ENCODE results near the gene GOLPH3L. TPM values are rescaled to one million over a fixed set of nuclear protein-coding genes. Genes with fewer than 3 reads are reported as not detected.
"Not testable (repeated sequence)": the region's sequence is repeated elsewhere in the genome, so short reads cannot be mapped to it uniquely, and the experiment has no call there.

The GOLPH3L gene
- total RNA-seq, 4 donors from 2014 or later: 18.5 to 27.9 (median 21.0) TPM

DNA sequence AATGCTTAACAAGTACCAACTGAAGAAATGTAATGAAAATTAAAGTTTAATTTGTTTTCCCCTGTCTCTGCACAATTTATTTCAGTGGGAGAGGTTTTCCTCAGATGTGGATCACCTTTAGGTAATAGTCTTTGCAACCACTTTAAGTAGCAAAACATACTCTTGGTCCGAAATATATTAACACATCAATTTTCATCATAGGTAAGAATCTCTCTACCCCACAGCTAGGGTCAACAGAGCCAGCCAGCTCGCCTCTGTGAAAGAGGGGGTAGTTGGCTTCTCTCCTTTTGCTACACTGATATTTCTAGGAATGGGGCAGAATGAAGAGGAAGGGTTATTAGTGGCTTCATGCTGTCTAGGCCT, 92.7 kb downstream of the GOLPH3L start:
- no peak overlapping the region for H3K4me3 ChIP-seq
- peak overlapping the region; percentile 36 to 79 (median 76) for H3K27ac ChIP-seq
- peaks cover 0 to 16% (median 3%) of the 10 kb centered on the region in 3 donors for H3K4me1 ChIP-seq
- H3K9me3 ChIP-seq: no peaks in the 10 kb centered on the region
- 67 to 77% methylated on average over 1 to 2 of the region's 2 CpGs for WGBS, 2 donors (ENCODE audit: low coverage in 1 of 2)
- no peaks in the 10 kb centered on the region for H3K27me3 ChIP-seq
- no peak for ATAC-seq
- H3K36me3 ChIP-seq: peaks cover 0 to 18% of the 10 kb centered on the region in 2 donors
- no peak for TF ChIP-seq POLR2AphosphoS5 (IDR thresholded peaks at IDR 0.05)
- no peak for TF ChIP-seq EP300 (IDR thresholded peaks at IDR 0.05)
- TF ChIP-seq, protein P1, sequence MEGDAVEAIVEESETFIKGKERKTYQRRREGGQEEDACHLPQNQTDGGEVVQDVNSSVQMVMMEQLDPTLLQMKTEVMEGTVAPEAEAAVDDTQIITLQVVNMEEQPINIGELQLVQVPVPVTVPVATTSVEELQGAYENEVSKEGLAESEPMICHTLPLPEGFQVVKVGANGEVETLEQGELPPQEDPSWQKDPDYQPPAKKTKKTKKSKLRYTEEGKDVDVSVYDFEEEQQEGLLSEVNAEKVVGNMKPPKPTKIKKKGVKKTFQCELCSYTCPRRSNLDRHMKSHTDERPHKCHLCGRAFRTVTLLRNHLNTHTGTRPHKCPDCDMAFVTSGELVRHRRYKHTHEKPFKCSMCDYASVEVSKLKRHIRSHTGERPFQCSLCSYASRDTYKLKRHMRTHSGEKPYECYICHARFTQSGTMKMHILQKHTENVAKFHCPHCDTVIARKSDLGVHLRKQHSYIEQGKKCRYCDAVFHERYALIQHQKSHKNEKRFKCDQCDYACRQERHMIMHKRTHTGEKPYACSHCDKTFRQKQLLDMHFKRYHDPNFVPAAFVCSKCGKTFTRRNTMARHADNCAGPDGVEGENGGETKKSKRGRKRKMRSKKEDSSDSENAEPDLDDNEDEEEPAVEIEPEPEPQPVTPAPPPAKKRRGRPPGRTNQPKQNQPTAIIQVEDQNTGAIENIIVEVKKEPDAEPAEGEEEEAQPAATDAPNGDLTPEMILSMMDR (IDR thresholded peaks at IDR 0.05): no peak
- no peak for TF ChIP-seq POLR2A (IDR thresholded peaks at IDR 0.05)

DNA sequence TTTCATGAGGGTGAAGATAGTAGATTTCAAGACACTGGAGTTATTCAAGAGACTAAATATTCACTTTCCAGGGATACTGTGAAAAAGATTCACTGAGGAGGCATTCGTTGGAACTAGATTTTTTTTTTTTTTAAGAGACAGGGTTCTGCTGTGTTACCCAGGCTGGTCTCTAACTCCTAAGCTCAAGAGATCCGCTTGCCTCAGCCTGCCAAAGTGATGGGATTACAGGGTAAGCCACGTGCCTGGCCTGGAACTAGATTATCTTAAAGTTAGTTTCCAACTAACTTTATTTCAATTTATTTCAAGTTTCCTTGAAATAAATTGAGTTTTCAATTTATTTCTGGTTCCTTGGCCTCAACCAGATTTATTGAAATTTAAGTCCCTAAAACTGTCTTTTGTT, 93.2 kb downstream of the GOLPH3L start:
- Histone ChIP-seq H3K9me3 (no peaks in the 10 kb centered on the region), H3K27ac (peak overlapping the region in 2 of 4 donors; percentile 78 to 79), H3K4me3 (no peak overlapping the region), H3K36me3 (peaks cover 0 to 19% of the 10 kb centered on the region in 2 donors), H3K27me3 (no peaks in the 10 kb centered on the region), H3K4me1 (peaks cover 0 to 11% (median 3%) of the 10 kb centered on the region in 3 donors)
- TF ChIP-seq POLR2AphosphoS5 (IDR thresholded peaks at IDR 0.05): no peak
- WGBS, 2 donors (ENCODE audit: low coverage in 1 of 2): 55 to 68% methylated on average over 3 of the region's 3 CpGs
- ATAC-seq: no peak

DNA sequence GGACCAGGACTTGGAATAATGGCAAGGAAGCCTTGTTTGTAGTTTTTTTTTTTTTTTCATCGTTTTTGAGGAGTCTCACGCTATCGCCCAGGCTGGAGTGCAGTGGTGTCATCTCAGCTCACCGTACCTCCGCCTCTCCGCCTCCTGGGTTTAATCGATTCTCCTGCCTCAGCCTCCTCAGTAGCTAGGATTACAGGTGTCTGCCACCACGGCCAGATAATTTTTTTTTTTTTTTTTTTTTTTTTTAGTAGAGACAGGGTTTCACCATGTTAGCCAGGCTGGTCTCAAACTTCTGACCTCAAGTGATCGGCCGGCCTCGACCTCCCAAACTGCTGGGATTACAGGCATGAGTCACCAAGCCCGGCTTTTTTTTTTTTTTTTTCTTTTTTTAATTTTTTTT, 94.6 kb downstream of the GOLPH3L start:
- not testable (repeated sequence) for H3K27me3 ChIP-seq, H3K4me3 ChIP-seq, ATAC-seq, H3K9me3 ChIP-seq, H3K27ac ChIP-seq, H3K4me1 ChIP-seq
- 94 to 100% methylated on average over 1 to 8 of the region's 12 CpGs for WGBS, 2 donors (ENCODE audit: low coverage in 1 of 2)
- peaks cover 0 to 19% of the 10 kb centered on the region in 2 donors for H3K36me3 ChIP-seq

DNA sequence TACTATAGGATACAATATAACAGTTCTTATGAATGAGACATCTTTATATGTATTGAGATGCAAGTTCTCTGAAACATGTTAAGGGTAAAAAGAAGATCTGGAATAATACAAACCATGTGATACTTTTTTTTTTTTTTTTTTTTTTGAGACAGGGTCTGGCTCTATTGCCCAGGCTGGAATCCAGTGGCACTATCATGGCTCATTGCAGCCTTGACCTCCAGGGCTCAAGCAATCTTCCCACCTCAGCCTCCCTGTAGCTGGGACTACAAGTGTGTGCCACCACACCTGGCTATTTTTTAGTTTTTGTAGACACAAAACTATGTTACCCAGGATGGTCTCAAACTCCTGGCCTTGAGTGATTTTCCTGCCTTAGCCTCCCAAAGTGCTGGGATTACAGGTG, 95.4 kb downstream of the GOLPH3L start:
- peaks cover 0 to 10% (median 3%) of the 10 kb centered on the region in 3 donors for H3K4me1 ChIP-seq
- H3K4me3 ChIP-seq: no peak overlapping the region
- peaks cover 0 to 19% of the 10 kb centered on the region in 2 donors for H3K36me3 ChIP-seq
- no peak overlapping the region for H3K27ac ChIP-seq
- TF ChIP-seq, protein P1 (IDR thresholded peaks at IDR 0.05): no peak
- TF ChIP-seq EP300 (IDR thresholded peaks at IDR 0.05) (no peak), POLR2A (IDR thresholded peaks at IDR 0.05) (no peak), POLR2AphosphoS5 (IDR thresholded peaks at IDR 0.05) (no peak)
- H3K9me3 ChIP-seq: no peaks in the 10 kb centered on the region
- ATAC-seq: no peak
- no peaks in the 10 kb centered on the region for H3K27me3 ChIP-seq

DNA sequence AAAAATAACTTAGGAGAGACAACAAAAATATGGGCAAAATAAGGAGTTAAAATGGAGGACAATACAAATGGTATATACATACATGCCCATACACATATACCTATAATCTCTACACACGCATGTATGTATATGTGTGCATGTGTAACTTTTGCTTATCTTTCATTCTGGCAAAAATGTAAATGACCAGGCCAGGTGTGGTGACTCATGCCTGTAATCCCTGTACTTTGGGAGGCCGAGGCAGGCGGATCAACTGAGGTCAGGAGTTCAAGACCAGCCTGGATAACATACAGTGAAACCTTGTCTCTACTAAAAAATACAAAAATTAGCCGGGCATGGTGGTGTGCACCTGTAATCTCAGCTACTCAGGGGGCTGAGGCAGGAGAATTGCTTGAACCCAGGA, 98.6 kb downstream of the GOLPH3L start:
- H3K27me3 ChIP-seq, ATAC-seq, H3K4me3 ChIP-seq, H3K27ac ChIP-seq, H3K4me1 ChIP-seq, H3K9me3 ChIP-seq: not testable (repeated sequence)
- peaks cover 0 to 19% of the 10 kb centered on the region in 2 donors for H3K36me3 ChIP-seq
- WGBS, 2 donors (ENCODE audit: low coverage in 1 of 2): 84 to 100% methylated on average over 4 of the region's 4 CpGs

DNA sequence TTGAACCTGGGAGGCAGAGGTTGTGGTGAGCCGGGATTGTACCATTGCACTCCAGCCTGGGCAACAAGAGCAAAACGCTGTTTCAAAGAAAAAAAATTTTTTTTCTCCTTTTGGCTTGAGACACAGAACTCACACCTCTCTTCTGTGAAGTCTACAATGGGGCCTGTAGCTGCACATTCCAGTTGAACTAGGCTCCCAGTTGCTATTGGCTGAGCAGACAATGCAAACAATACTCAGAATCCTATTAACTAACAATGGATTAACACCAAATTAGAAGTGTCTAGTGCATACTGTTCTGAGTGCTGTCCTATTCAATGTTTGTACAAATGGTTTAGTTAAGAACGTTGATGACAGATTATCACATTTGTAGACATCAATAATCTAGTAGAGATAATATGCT, 100.0 kb downstream of the GOLPH3L start:
- Histone ChIP-seq H3K27me3 (no peaks in the 10 kb centered on the region), H3K9me3 (no peaks in the 10 kb centered on the region), H3K27ac (no peak overlapping the region), H3K36me3 (peaks cover 0 to 19% of the 10 kb centered on the region in 2 donors), H3K4me3 (no peak overlapping the region), H3K4me1 (no peaks in the 10 kb centered on the region)
- WGBS, 2 donors (ENCODE audit: low coverage in 1 of 2): 79 to 96% methylated on average over 3 of the region's 3 CpGs
- TF ChIP-seq, protein P1 (IDR thresholded peaks at IDR 0.05): no peak
- no peak for TF ChIP-seq POLR2A (IDR thresholded peaks at IDR 0.05)
- no peak for TF ChIP-seq POLR2AphosphoS5 (IDR thresholded peaks at IDR 0.05)
- no peak for TF ChIP-seq EP300 (IDR thresholded peaks at IDR 0.05)
- no peak for ATAC-seq

Small RNA genes within 50 kb of the gene (small RNA-seq; reads per million reads assigned to genes)
- gene RF00015 (0 reads per million in 4 donors), gene RF00561 (0 reads per million in 4 donors), gene RNU6-1042P (0 reads per million in 4 donors)

Other genes starting within 250 kb of the GOLPH3L start
- 10 to 100 TPM in 2 of 4 donors, 1 to 10 TPM in 2; 6.7 to 32.2 (median 10.6) TPM for gene TARS2, start 209.7 kb downstream of the GOLPH3L start, total RNA-seq
- 10 to 100 TPM; 12.6 to 29.7 (median 19.4) TPM for gene ECM1, start 189.0 kb downstream of the GOLPH3L start, total RNA-seq
- gene FALEC, start 181.4 kb downstream of the GOLPH3L start, total RNA-seq: not detected
- 10 to 100 TPM; 27.1 to 66.5 (median 36.3) TPM for gene ADAMTSL4, start 147.7 kb downstream of the GOLPH3L start, total RNA-seq
- 100 to 1,000 TPM; 212 to 353 (median 317) TPM for gene MCL1, start 117.5 kb downstream of the GOLPH3L start, total RNA-seq
- gene ENSA, start 67.5 kb downstream of the GOLPH3L start, total RNA-seq: 100 to 1,000 TPM; 154 to 191 (median 167) TPM
- 1 to 10 TPM in 1 of 4 donors, under 1 TPM in 1, not detected in 2; 0.94 to 1.6 TPM for gene HORMAD1, start 23.7 kb upstream of the GOLPH3L start, total RNA-seq
- 10 to 100 TPM in 3 of 4 donors, 1 to 10 TPM in 1; 9.3 to 80.3 (median 50.4) TPM for gene CTSS, start 68.6 kb upstream of the GOLPH3L start, total RNA-seq
- gene CTSK, start 111.1 kb upstream of the GOLPH3L start, total RNA-seq: 10 to 100 TPM; 29.1 to 69.1 (median 50.4) TPM
- gene ARNT, start 179.4 kb upstream of the GOLPH3L start, total RNA-seq: 10 to 100 TPM; 43.2 to 53.2 (median 50.2) TPM
- not detected for gene CTXND2, start 190.0 kb upstream of the GOLPH3L start, total RNA-seq
- 10 to 100 TPM; 21.9 to 32.2 (median 28.7) TPM for gene SETDB1, start 229.2 kb upstream of the GOLPH3L start, total RNA-seq

Measured in gastroesophageal sphincter (tissue), 4 donors.